Measurements from ENCODE around the gene PLEKHA5.

PLEKHA5 gene

GRCh38 chr12:19234981-19235871 is 105.7 kb downstream of the PLEKHA5 start:
- DNase-seq = peak; percentile 12

- peak; percentile 17 for DNase-seq
Observed at GRCh38 chr12:19236656-19237055, 107.1 kb downstream of the PLEKHA5 start.

- peak; percentile 4 for DNase-seq
Observed at GRCh38 chr12:19238540-19238939, 109.0 kb downstream of the PLEKHA5 start.

- DNase-seq = no peak
Observed at GRCh38 chr12:19239102-19239501, 109.6 kb downstream of the PLEKHA5 start.

- DNase-seq = no peak
Observed at GRCh38 chr12:19239616-19240234, 110.2 kb downstream of the PLEKHA5 start.

- peak; percentile 56 for DNase-seq
Observed at GRCh38 chr12:19242581-19242980, 113.0 kb downstream of the PLEKHA5 start.

- no peak for DNase-seq
Observed at GRCh38 chr12:19243551-19243950, 114.0 kb downstream of the PLEKHA5 start.

GRCh38 chr12:19244312-19244711 is 114.8 kb downstream of the PLEKHA5 start:
- DNase-seq = no peak

GRCh38 chr12:19245106-19245505 is 115.6 kb downstream of the PLEKHA5 start:
- peak; percentile 15 for DNase-seq

- peak; percentile 71 for DNase-seq
Observed at GRCh38 chr12:19245666-19246065, 116.1 kb downstream of the PLEKHA5 start.

GRCh38 chr12:19246933-19247332 is 117.4 kb downstream of the PLEKHA5 start:
- DNase-seq = no peak

- DNase-seq = no peak
Observed at GRCh38 chr12:19248929-19249602, 119.5 kb downstream of the PLEKHA5 start.

GRCh38 chr12:19251481-19252132 is 122.1 kb downstream of the PLEKHA5 start:
- DNase-seq = no peak

GRCh38 chr12:19260135-19260534 is 130.6 kb downstream of the PLEKHA5 start:
- DNase-seq = no peak

- DNase-seq = no peak
Observed at GRCh38 chr12:19261773-19262172, 132.2 kb downstream of the PLEKHA5 start.

- DNase-seq = no peak
Observed at GRCh38 chr12:19263672-19264071, 134.1 kb downstream of the PLEKHA5 start.

- DNase-seq = peak; percentile 81
Observed at GRCh38 chr12:19273482-19274330, 144.2 kb downstream of the PLEKHA5 start.

- DNase-seq = no peak
Observed at GRCh38 chr12:19276767-19277166, 147.2 kb downstream of the PLEKHA5 start.

GRCh38 chr12:19277711-19278110 is 148.2 kb downstream of the PLEKHA5 start:
- no peak for DNase-seq

GRCh38 chr12:19278407-19278806 is 148.9 kb downstream of the PLEKHA5 start:
- DNase-seq = no peak

- no peak for DNase-seq
Observed at GRCh38 chr12:19282133-19282699, 152.7 kb downstream of the PLEKHA5 start.

GRCh38 chr12:19284658-19285057 is 155.1 kb downstream of the PLEKHA5 start:
- no peak for DNase-seq
